HG03520 (cell line): ENCODE results near the gene OPCML.

Experiments
- ATAC-seq: cut with Tn5 transposase; IDR thresholded peaks from one replicate; pipeline ENCODE4 v1.9.1; 2021; ENCODE audit warnings: mild to moderate bottlenecking, moderate library complexity; ENCODE audit not compliant: unreplicated experiment

The OPCML gene

GRCh38 chr11:133305208-133305956, 226.9 kb downstream of the OPCML start:
- ATAC-seq = no peak

DNA sequence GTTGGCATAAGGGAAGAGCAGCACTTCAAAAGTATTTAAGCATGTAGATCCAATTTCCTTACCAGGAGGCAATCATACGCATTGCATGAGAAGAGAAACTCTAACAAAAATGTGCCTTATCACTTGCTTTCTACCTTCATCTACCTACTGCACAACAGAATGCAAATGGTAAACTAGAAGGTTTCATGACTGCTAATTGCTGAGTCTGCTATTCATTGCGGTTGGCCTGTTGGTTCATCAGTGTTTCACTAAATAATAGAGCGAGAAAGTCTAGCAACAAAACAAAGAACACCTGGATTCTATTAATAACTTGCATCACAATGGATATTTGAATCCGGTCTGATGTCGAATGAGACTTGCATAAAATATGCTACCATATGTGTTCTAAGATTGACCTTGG, 229.0 kb downstream of the OPCML start:
- ATAC-seq = no peak

DNA sequence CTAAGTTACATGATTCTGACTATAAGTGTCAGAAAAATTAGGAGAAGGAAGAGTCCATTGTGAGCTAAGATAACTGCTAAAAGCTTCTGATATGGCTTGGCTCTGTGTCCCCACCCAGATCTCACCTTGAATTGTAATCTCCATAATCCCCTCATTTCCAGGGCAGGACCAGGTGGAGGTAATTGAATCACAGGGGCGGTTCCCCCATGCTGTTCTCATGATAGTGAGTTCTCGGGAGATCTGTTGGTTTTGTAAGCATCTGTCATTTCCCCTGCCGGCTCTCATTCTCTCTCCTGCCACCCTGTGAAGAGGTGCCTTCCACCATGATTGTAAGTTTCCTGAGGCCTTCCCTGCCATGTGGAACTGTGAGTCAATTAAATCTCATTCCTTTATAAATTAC, 230.2 kb downstream of the OPCML start:
- no peak for ATAC-seq

DNA sequence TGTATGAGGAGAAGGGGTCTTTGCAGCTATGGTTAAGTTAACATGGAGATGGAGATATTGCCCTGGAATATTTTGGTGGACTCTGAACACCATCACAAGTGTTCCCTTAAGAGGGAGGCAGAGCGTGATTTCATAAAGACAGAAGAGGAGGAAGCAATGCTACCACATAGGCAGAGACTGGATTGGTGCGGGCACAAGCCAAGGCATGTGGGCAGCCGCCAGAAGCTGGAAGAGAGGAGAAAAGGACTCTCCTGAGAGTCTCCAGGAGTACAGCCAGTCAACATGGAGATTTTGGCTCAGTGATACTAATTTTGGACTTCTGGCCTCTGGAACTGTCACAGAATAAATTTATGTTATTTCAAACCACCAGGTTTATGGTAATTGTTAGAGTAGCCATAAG, 231.6 kb downstream of the OPCML start:
- ATAC-seq = no peak

DNA sequence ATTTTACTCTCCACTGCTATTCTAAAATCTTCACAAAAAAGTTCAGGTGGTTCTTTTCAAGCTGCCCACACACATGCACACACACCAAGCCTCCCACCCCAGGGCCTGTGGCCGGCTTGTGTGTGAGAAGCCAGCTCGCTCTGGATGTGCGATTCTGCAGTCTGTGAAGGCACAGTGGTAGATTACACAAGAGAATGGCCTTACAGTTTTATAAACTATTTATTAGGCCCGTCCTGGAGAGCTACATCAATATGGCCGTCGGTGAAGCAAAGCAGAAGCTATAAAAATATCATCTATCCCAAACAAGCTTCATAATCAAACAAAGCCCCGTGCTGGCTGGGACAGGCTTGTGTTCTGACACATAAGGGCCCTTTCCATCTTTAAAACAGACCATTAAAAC, 240.5 kb downstream of the OPCML start:
- no peak for ATAC-seq

- ATAC-seq = no peak
Measured at GRCh38 chr11:133285359-133285758, 246.9 kb downstream of the OPCML start.

DNA sequence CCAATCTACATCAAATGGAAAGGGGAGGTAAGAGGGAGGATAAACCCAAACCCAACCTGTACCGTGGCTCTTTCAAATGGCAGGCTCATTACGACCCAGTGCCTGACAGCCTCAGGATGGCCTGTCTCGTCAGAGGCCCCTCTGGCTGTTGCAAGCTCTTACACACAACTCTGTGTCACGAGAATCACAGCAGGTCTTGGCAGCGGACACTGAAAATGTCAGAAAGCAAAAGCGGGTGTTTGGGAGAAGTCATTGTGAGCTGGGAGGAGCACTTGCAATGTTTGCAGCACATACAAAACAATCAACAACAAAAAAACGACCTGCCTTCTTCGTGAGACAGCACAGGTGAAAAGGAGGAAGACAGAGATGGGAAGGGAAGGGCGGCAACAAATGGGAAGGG, 248.1 kb downstream of the OPCML start:
- no peak for ATAC-seq

DNA sequence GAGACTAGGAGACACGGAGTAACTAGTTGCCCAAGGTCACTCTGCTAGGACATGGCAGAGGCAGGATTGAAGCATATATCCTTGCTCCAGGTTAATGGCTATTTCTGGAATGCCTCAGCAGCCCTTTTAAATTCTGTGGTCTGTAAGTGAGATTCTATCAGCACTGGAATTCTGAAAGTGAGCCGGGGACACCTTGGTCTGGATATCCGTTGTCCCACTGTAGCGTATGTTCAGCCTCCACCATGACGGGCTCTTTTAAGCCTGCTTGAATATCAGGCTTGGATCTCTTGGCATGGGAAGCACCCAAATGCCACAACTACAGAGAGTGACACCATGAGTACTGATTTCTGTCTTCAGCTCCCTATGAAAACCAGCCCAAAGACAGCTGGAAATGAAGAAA, 254.4 kb downstream of the OPCML start:
- ATAC-seq = no peak

DNA sequence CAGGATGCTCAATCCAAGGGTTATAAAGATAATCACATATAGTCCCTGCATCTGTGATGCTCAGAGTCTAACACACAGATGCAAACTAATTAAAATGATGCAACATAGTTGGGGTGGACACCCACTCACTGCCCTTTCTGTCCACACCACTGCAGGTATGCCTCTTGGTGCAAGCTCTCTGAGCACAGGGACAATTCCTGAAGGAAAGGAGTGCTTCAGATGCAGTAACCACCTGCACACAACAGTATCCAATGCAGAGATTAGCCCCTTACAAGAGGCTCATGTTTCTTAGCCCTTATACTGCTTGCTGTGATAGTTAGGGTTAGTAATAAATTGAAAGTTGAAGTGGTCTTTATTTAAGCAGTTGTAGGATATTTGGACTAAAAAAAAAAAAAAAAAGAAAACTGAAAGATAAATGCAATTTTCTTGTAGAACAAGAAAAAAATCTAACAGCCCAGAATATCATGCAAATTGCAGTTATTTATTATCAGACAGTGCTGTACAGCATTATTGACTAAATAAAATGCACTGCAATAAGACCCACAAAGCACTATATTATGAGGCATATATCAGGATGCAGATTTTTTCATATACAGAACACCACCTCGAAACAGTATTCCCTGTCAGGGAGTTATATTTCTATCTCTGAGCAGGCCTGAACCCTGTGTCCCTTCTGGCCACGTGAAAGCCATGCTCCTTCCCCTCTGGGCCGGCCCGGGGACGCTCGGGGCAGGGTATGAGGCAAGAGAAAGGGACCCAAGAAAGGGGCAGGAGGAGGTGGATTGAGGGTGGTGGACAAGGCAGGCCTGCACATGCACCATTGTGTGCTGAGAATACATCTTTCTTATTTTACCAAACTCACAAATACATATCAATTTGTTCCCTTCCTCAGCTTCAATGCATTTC, 260.2 kb downstream of the OPCML start:
- ATAC-seq = no peak

- no peak for ATAC-seq
Measured at GRCh38 chr11:133271206-133271605, 261.1 kb downstream of the OPCML start.

- ATAC-seq = peak; percentile 95
Measured at GRCh38 chr11:133269267-133269666, 263.0 kb downstream of the OPCML start.

GRCh38 chr11:133266986-133267385, 265.3 kb downstream of the OPCML start:
- ATAC-seq = no peak

DNA sequence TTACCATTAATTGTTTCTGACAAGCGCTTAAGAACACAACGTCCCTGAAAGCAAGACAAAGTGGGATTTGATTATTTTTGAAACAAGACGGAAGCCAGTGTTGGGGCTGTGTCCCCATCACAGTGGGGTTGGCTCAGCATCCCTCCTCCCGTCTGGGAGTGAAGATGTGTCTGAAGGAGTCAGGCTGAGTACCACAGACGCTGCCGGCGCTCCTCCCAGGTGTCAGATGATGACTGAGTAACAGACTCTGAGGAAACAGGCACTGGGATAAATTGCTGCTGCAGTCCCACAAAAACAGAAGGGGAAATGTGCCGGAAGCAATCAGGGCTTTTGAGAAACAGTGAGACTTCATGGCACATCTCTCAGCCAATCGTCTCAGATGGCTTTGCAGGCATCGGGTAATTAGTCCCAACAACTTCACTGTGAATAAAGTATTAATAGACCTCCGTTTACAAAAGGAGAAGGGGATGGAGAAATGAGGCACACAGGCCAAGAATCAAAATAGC, 266.7 kb downstream of the OPCML start:
- no peak for ATAC-seq

- ATAC-seq = no peak
Measured at GRCh38 chr11:133263332-133263731, 269.0 kb downstream of the OPCML start.

DNA sequence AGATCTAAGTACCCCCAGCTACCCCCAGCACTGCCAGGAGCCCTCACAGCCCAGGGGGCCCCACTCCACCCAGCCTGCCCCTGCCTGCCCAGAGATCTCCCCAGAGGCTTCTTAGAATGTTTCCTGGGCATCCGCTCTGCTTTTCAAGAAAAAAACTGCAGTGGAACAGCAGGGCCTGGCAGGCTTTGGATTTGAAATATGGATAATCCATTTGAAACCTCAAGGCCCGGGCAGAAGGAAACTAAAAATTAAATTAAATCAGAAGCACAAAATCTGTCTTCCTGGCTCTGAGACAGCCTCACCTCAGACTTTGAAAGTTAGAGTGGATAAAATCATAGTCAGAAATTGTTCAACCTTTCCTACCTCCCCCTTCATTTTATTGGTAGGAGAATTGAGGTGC, 273.6 kb downstream of the OPCML start:
- no peak for ATAC-seq

- ATAC-seq = no peak
Measured at GRCh38 chr11:133254601-133255000, 277.7 kb downstream of the OPCML start.

- ATAC-seq = no peak
Measured at GRCh38 chr11:133253570-133253969, 278.7 kb downstream of the OPCML start.

- no peak for ATAC-seq
Measured at GRCh38 chr11:133251841-133252240, 280.5 kb downstream of the OPCML start.

- ATAC-seq = no peak
Measured at GRCh38 chr11:133249530-133249929, 282.8 kb downstream of the OPCML start.

DNA sequence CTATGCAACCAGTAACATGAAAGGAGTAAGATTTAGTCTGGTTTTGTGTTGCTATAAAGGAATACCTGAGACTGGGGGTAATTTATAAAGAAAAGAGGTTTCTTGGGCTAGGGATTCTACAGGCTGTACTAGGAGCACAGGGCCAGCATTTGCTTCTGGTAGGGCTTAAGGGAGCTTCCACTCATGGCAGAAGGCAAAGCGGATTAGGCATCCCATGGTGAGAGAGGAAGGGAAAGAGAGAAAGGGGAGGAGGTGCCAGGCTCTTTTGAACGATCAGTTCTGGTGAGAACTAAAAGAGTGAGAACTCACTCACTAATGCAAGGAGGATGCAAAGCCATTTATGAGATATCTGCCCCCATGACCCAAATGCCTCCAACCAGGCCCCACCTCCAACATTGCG, 283.2 kb downstream of the OPCML start:
- no peak for ATAC-seq

GRCh38 chr11:133243832-133244231, 288.5 kb downstream of the OPCML start:
- ATAC-seq = no peak
